ENCODE measurements around the gene CENPW. TPM values are rescaled to one million over a fixed set of nuclear protein-coding genes. Genes with fewer than 3 reads are reported as not detected.

CENPW gene
- total RNA-seq, 4 donors from 2014 or later: 2.2 TPM; not detected in 3

DNA sequence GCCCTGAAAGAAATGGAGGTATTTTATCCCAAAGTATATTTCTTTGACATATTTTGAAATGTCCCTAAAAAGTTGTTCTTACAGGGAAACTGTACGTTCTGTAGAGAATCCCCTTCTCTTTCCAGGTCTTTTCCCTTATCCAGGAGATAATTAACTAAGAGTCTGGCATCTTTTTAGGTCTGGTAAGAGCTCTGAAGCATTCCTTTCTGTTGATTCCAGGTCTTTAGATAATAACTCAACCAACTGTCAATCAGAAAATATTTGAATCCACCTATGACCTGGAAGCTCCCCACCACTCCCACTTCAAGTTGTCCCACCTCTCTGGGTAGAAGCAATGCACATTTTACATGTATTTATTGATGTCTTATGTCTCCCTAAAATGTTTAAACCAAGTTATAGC is 26.0 kb upstream of the CENPW start:
- Histone ChIP-seq H3K4me3 (no peak overlapping the region), H3K4me1 (no peaks in the 10 kb centered on the region), H3K27ac (no peak overlapping the region), H3K36me3 (no peaks in the 10 kb centered on the region), H3K9me3 (no peaks in the 10 kb centered on the region), H3K27me3 (no peaks in the 10 kb centered on the region)
- DNase-seq: no peak
- TF ChIP-seq POLR2AphosphoS5 (IDR thresholded peaks at IDR 0.05) (no peak), POLR2A (IDR thresholded peaks at IDR 0.05) (no peak), EP300 (IDR thresholded peaks at IDR 0.05; ENCODE audit: low read depth) (no peak)
- TF ChIP-seq, protein P1, sequence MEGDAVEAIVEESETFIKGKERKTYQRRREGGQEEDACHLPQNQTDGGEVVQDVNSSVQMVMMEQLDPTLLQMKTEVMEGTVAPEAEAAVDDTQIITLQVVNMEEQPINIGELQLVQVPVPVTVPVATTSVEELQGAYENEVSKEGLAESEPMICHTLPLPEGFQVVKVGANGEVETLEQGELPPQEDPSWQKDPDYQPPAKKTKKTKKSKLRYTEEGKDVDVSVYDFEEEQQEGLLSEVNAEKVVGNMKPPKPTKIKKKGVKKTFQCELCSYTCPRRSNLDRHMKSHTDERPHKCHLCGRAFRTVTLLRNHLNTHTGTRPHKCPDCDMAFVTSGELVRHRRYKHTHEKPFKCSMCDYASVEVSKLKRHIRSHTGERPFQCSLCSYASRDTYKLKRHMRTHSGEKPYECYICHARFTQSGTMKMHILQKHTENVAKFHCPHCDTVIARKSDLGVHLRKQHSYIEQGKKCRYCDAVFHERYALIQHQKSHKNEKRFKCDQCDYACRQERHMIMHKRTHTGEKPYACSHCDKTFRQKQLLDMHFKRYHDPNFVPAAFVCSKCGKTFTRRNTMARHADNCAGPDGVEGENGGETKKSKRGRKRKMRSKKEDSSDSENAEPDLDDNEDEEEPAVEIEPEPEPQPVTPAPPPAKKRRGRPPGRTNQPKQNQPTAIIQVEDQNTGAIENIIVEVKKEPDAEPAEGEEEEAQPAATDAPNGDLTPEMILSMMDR (IDR thresholded peaks at IDR 0.05): no peak
- 71 to 100% methylated on average over 1 of the region's 1 CpG for WGBS, 2 donors (ENCODE audit: low coverage in 1 of 2)
- in situ Hi-C loops (cut with MboI; ENCODE audit: low pct_ligation_motif_present in 1 of 4, low pct_unique_long_range_greater_than_20kb in 1 of 4, low sequenced_read_pairs in 3 of 4): no loop called here
- intact Hi-C loops (cut with DNase I; ENCODE audit: low total_unique reads): no loop called here

DNA sequence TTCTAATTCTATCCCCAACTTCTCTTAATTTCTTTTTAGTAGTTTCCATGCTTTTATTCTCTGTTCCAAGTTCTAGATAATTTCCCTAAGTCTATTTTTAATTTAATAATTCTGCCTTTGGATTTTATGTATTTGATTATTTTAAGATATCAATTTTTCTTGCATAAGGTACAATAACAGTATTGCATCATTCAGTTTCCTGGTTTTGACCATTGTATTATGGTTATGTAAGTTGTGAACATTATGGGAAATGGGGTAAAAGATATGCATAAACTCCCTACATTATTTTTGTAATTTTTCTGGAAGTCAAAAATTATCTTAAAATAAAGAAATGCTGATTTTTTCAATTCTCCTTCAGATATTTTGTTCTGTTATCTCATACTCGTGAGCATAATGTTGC is 21.1 kb upstream of the CENPW start:
- intact Hi-C loops (cut with DNase I; ENCODE audit: low total_unique reads): no loop called here
- TF ChIP-seq POLR2A (IDR thresholded peaks at IDR 0.05) (no peak), EP300 (IDR thresholded peaks at IDR 0.05; ENCODE audit: low read depth) (no peak), POLR2AphosphoS5 (IDR thresholded peaks at IDR 0.05) (no peak)
- TF ChIP-seq, protein P1 (IDR thresholded peaks at IDR 0.05): no peak
- H3K27ac ChIP-seq: no peak overlapping the region
- no peak overlapping the region for H3K4me3 ChIP-seq
- 66 to 85% methylated on average over 1 of the region's 1 CpG for WGBS, 2 donors (ENCODE audit: low coverage in 1 of 2)
- H3K36me3 ChIP-seq: no peaks in the 10 kb centered on the region
- in situ Hi-C loops (cut with MboI; ENCODE audit: low pct_ligation_motif_present in 1 of 4, low pct_unique_long_range_greater_than_20kb in 1 of 4, low sequenced_read_pairs in 3 of 4): no loop called here
- H3K9me3 ChIP-seq: no peaks in the 10 kb centered on the region
- H3K4me1 ChIP-seq: no peaks in the 10 kb centered on the region
- H3K27me3 ChIP-seq: no peaks in the 10 kb centered on the region
- no peak for DNase-seq

DNA sequence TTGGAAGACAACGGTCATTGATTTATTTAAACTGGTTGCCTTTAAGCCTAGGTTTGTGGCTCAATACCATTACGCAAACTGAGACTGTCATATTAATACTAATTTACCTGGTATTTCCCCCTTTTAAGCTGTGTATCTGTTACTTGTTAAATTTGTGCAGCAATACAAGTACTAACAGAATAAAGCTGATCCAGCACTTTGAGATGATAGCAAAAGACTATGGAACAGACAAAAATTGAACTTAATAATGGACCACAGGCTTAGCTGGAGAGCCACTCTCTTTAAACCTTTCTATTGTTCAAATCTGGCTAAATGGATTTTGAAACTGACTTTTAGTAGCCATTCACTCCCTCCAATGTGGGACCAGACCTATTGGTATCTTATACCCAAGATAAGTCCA is 6.2 kb upstream of the CENPW start:
- Histone ChIP-seq H3K36me3 (no peaks in the 10 kb centered on the region), H3K4me3 (no peak overlapping the region), H3K27ac (no peak overlapping the region), H3K9me3 (no peaks in the 10 kb centered on the region), H3K27me3 (no peaks in the 10 kb centered on the region), H3K4me1 (no peaks in the 10 kb centered on the region)
- 80 to 96% methylated on average over 1 to 2 of the region's 2 CpGs for WGBS, 2 donors (ENCODE audit: low coverage in 1 of 2)
- TF ChIP-seq POLR2AphosphoS5 (IDR thresholded peaks at IDR 0.05): no peak
- no peak for TF ChIP-seq POLR2A (IDR thresholded peaks at IDR 0.05)
- no peak for TF ChIP-seq EP300 (IDR thresholded peaks at IDR 0.05; ENCODE audit: low read depth)
- TF ChIP-seq, protein P1 (IDR thresholded peaks at IDR 0.05): no peak
- DNase-seq: no peak
- intact Hi-C loops (cut with DNase I; ENCODE audit: low total_unique reads): no loop called here
- in situ Hi-C loops (cut with MboI; ENCODE audit: low pct_ligation_motif_present in 1 of 4, low pct_unique_long_range_greater_than_20kb in 1 of 4, low sequenced_read_pairs in 3 of 4): loop anchor here in 1 of 4 donors (25.0 kb wide), 1 partner anchor 296 kb away; no protein-coding TSS in a partner anchor

DNA sequence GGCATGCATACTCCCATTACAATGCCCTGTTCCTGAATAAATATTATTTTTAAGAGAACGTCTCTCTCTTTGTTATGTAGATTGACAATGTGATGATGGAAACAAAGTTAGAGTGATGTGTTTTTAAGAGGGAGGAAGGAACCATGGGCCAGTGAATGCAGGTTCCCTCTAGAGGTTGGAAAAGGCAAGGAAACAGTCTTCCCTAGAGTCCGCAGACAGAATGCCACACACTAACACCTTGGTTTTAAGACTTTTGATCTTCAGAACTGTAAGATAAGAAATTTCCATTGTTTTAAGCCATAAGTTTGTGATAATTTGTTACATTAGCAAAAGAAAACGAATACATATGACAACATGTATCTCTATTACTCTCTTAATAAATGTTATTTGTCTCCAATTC is 4.7 kb upstream of the CENPW start:
- WGBS, 2 donors (ENCODE audit: low coverage in 1 of 2): 67 to 75% methylated on average over 3 of the region's 3 CpGs
- in situ Hi-C loops (cut with MboI; ENCODE audit: low pct_ligation_motif_present in 1 of 4, low pct_unique_long_range_greater_than_20kb in 1 of 4, low sequenced_read_pairs in 3 of 4): loop anchor here in 1 of 4 donors (25.0 kb wide), 1 partner anchor 298 kb away; no protein-coding TSS in a partner anchor

More for the DNA sequence above, 4.7 kb upstream of the CENPW start:
- H3K36me3 ChIP-seq: no peaks in the 10 kb centered on the region
- no peak overlapping the region for H3K27ac ChIP-seq
- TF ChIP-seq POLR2AphosphoS5 (IDR thresholded peaks at IDR 0.05): no peak
- TF ChIP-seq EP300 (IDR thresholded peaks at IDR 0.05; ENCODE audit: low read depth): no peak
- TF ChIP-seq POLR2A (IDR thresholded peaks at IDR 0.05): no peak
- TF ChIP-seq, protein P1 (IDR thresholded peaks at IDR 0.05): no peak
- H3K4me1 ChIP-seq: peaks cover 0 to under 1% (median 0%) of the 10 kb centered on the region in 4 donors
- intact Hi-C loops (cut with DNase I; ENCODE audit: low total_unique reads): no loop called here
- no peaks in the 10 kb centered on the region for H3K9me3 ChIP-seq
- DNase-seq: no peak
- H3K27me3 ChIP-seq: no peaks in the 10 kb centered on the region
- H3K4me3 ChIP-seq: no peak overlapping the region

Data from transverse colon (tissue), 4 donors.